HepG2 (cell line): Measurements from ENCODE around the gene STARD13. TPM values are rescaled to one million over a fixed set of nuclear protein-coding genes. Genes with fewer than 3 reads are reported as not detected.

ENCODE experiments used
- ATF7 ChIP-seq, 2 experiments: fragments of 450-650 bp in 1 of 2; sonication (generic) in 1 of 2; formaldehyde crosslinking in 1 of 2; IDR thresholded peaks; 2 replicates each; pipeline versions ENCODE4 v1.4.0 to v1.6.1; 2016 to 2020; ENCODE audit warnings: antibody characterized with exemption in 1 of 2, mild to moderate bottlenecking in 1 of 2, missing genetic modification reagents in 1 of 2
- CEBPB ChIP-seq: IDR thresholded peaks from 2 replicates; pipeline ENCODE4 v1.6.1; 2011; ENCODE audit warnings: low read depth, low read length, improper control_type of control experiment, borderline replicate concordance
- EHMT2 ChIP-seq: fragments of 200-600 bp; sonication (generic); IDR thresholded peaks from 2 replicates; pipeline ENCODE4 v1.7.0; 2017; ENCODE audit warnings: antibody characterized with exemption, low read depth, low read length, borderline replicate concordance
- GATAD1 ChIP-seq: IDR thresholded peaks from 2 replicates; pipeline ENCODE4 v1.6.1; 2016; ENCODE audit warnings: missing genetic modification reagents, missing compliant biosample characterization
- GLI4 ChIP-seq: sonication (generic); formaldehyde crosslinking; IDR thresholded peaks from 2 replicates; pipeline ENCODE4 v1.5.1; 2020; ENCODE audit warnings: missing genetic modification reagents, mild to moderate bottlenecking, moderate library complexity, borderline replicate concordance
- HDAC2 ChIP-seq: sonication (generic); formaldehyde crosslinking; IDR thresholded peaks from 2 replicates; pipeline ENCODE4 v1.4.0; 2020; ENCODE audit warnings: missing genetic modification reagents
- HOXD1 ChIP-seq: sonication (generic); formaldehyde crosslinking; IDR thresholded peaks from 2 replicates; pipeline ENCODE4 v1.5.0; 2020; ENCODE audit warnings: missing genetic modification reagents
- REXO4 ChIP-seq: sonication (generic); formaldehyde crosslinking; IDR thresholded peaks from 2 replicates; pipeline ENCODE4 v1.8.0; 2022; ENCODE audit warnings: missing genetic modification reagents, mild to moderate bottlenecking, borderline replicate concordance
- SALL1 ChIP-seq: sonication (generic); formaldehyde crosslinking; IDR thresholded peaks from 2 replicates; pipeline ENCODE4 v1.8.0; 2022; ENCODE audit warnings: mild to moderate bottlenecking, missing genetic modification reagents
- SOX6 ChIP-seq, 2 experiments: fragments of 450-650 bp in 1 of 2; sonication (generic) in 1 of 2; formaldehyde crosslinking in 1 of 2; IDR thresholded peaks; 2 replicates each; pipeline versions ENCODE4 v1.4.0 to v1.6.1; 2017 to 2020; ENCODE audit warnings: antibody characterized with exemption in 1 of 2, mild to moderate bottlenecking in 1 of 2, missing genetic modification reagents in 1 of 2
- ZNF780A ChIP-seq: sonication (generic); formaldehyde crosslinking; IDR thresholded peaks from 2 replicates; pipeline ENCODE4 v1.8.0; 2022; ENCODE audit warnings: mild to moderate bottlenecking, missing genetic modification reagents, moderate library complexity
- polyA plus RNA-seq, 8 experiments: library from polyadenylated mRNA; depleted of rRNA in 3 of 8; stranded (reverse) in 7 of 8; unstranded in 1 of 8; fragments of >200 nt; fragmentation: Illumina TruSeq in 4 of 8; extraction: Trizol in 4 of 8; gene quantifications; 2 replicates each; pipeline versions ENCODE4 v1.2.1 to v1.2.3, GENCODE V29; 2011 to 2016; ENCODE audit warnings: low read depth in 4 of 8, missing spikeins in 1 of 8, mixed read lengths in 1 of 8; ENCODE audit not compliant: insufficient read depth in 1 of 8
- total RNA-seq, 5 experiments: library from RNA; depleted of rRNA; stranded (reverse); fragments of >200 nt; fragmentation: Illumina TruSeq; extraction: Trizol; gene quantifications; 2 replicates each; pipeline ENCODE4 v1.2.3, GENCODE V29; 2016; ENCODE audit warnings: low read depth in 1 of 5
- TF ChIP-seq, protein P1 (sequence below): sonication (generic); formaldehyde crosslinking; IDR thresholded peaks from 2 replicates; pipeline ENCODE4 v1.4.0; 2020; ENCODE audit warnings: missing genetic modification reagents, borderline replicate concordance
- TF ChIP-seq, protein P2 (sequence below): sonication (generic); formaldehyde crosslinking; IDR thresholded peaks from 2 replicates; pipeline ENCODE4 v1.8.0; 2022; ENCODE audit warnings: mild to moderate bottlenecking, missing genetic modification reagents, moderate library complexity
- TF ChIP-seq, protein P3 (sequence below): IDR thresholded peaks from 2 replicates; pipeline ENCODE4 v1.6.1; 2016; ENCODE audit warnings: mild to moderate bottlenecking, missing biosample characterization, missing genetic modification reagents
- TF ChIP-seq, protein P4 (sequence below), 2 experiments: sonication (generic) in 1 of 2; formaldehyde crosslinking in 1 of 2; IDR thresholded peaks; 2 replicates each; pipeline versions ENCODE4 v1.5.1 to v1.6.1; 2011 to 2020; ENCODE audit warnings: borderline replicate concordance in 1 of 2, low read depth in 1 of 2, low read length in 1 of 2, mild to moderate bottlenecking in 1 of 2, missing genetic modification reagents in 1 of 2, moderate library complexity in 1 of 2
- TF ChIP-seq, protein P5 (sequence below): sonication (generic); formaldehyde crosslinking; IDR thresholded peaks from 2 replicates; pipeline ENCODE4 v1.5.1; 2020; ENCODE audit warnings: mild to moderate bottlenecking, moderate library complexity, missing genetic modification reagents
- TF ChIP-seq, protein P6 (sequence below): sonication (generic); formaldehyde crosslinking; IDR thresholded peaks from 2 replicates; pipeline ENCODE4 v1.5.0; 2020; ENCODE audit warnings: missing genetic modification reagents

The STARD13 gene
- total and polyA plus RNA-seq, 2 of the 13 experiments (the other 11 are each of a cell fraction or from before 2014, with no cell fraction given), result 12.8 to 14.3 TPM

DNA sequence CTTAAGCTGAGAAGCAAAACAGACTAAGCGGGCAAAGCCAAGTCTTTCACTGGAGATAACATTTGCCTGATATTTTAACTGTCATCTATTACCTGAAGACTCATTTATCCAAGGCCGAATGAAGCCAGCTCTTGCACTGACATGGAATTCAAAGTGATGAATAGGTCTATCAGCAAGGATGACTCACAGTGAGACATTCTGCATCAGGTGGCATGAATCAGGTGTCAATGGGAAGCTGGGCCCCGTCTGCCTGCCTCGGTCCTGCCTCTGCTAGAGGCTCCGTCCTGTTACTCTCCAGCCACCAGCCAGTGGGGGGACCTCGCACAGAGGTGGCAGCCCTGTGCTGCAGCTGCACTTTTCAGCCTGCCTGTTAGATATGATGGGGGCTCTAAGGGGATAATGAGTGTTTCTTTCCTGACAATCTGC lies 23.5 kb downstream of the STARD13 start (continued):
- TF ChIP-seq, protein P1, sequence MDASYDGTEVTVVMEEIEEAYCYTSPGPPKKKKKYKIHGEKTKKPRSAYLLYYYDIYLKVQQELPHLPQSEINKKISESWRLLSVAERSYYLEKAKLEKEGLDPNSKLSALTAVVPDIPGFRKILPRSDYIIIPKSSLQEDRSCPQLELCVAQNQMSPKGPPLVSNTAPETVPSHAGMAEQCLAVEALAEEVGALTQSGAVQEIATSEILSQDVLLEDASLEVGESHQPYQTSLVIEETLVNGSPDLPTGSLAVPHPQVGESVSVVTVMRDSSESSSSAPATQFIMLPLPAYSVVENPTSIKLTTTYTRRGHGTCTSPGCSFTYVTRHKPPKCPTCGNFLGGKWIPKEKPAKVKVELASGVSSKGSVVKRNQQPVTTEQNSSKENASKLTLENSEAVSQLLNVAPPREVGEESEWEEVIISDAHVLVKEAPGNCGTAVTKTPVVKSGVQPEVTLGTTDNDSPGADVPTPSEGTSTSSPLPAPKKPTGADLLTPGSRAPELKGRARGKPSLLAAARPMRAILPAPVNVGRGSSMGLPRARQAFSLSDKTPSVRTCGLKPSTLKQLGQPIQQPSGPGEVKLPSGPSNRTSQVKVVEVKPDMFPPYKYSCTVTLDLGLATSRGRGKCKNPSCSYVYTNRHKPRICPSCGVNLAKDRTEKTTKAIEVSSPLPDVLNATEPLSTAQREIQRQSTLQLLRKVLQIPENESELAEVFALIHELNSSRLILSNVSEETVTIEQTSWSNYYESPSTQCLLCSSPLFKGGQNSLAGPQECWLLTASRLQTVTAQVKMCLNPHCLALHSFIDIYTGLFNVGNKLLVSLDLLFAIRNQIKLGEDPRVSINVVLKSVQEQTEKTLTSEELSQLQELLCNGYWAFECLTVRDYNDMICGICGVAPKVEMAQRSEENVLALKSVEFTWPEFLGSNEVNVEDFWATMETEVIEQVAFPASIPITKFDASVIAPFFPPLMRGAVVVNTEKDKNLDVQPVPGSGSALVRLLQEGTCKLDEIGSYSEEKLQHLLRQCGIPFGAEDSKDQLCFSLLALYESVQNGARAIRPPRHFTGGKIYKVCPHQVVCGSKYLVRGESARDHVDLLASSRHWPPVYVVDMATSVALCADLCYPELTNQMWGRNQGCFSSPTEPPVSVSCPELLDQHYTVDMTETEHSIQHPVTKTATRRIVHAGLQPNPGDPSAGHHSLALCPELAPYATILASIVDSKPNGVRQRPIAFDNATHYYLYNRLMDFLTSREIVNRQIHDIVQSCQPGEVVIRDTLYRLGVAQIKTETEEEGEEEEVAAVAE (CRISPR knock-in tag), result no peak
- TF ChIP-seq, protein P2, sequence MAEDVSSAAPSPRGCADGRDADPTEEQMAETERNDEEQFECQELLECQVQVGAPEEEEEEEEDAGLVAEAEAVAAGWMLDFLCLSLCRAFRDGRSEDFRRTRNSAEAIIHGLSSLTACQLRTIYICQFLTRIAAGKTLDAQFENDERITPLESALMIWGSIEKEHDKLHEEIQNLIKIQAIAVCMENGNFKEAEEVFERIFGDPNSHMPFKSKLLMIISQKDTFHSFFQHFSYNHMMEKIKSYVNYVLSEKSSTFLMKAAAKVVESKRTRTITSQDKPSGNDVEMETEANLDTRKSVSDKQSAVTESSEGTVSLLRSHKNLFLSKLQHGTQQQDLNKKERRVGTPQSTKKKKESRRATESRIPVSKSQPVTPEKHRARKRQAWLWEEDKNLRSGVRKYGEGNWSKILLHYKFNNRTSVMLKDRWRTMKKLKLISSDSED (CRISPR knock-in tag), result no peak
- TF ChIP-seq SALL1 (CRISPR knock-in tag) (peak; percentile 69), GATAD1 (CRISPR knock-in tag) (no peak; the same call in 1 of the 2 replicates), HOXD1 (0 out of 2 replicates have a peak, but pooled peaks have one; percentile 44), REXO4 (no peak), ZNF780A (no peak), SOX6 (IDR thresholded peaks at IDR 0.05) (no peak), SOX6 (CRISPR knock-in tag; IDR thresholded peaks at IDR 0.05) (peak; percentile 57), ATF7 (IDR thresholded peaks at IDR 0.05) (no peak), ATF7 (CRISPR knock-in tag; IDR thresholded peaks at IDR 0.05) (no peak), EHMT2 (no peak), HDAC2 (peak; percentile 59; the same call in 1 of the 2 replicates), CEBPB (no peak), GLI4 (no peak)
- TF ChIP-seq, protein P3, sequence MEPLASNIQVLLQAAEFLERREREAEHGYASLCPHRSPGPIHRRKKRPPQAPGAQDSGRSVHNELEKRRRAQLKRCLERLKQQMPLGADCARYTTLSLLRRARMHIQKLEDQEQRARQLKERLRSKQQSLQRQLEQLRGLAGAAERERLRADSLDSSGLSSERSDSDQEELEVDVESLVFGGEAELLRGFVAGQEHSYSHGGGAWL (CRISPR knock-in tag), result peak; percentile 56; the same call in 1 of the 2 replicates
- TF ChIP-seq, protein P4, sequence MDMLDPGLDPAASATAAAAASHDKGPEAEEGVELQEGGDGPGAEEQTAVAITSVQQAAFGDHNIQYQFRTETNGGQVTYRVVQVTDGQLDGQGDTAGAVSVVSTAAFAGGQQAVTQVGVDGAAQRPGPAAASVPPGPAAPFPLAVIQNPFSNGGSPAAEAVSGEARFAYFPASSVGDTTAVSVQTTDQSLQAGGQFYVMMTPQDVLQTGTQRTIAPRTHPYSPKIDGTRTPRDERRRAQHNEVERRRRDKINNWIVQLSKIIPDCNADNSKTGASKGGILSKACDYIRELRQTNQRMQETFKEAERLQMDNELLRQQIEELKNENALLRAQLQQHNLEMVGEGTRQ (IDR thresholded peaks at IDR 0.05; ENCODE audit: low read depth, low read length), result 0 out of 2 replicates have a peak, but pooled peaks have one; percentile 29
- TF ChIP-seq, protein P4 (CRISPR knock-in tag; IDR thresholded peaks at IDR 0.05; ENCODE audit: borderline replicate concordance), result no peak
- TF ChIP-seq, protein P5, sequence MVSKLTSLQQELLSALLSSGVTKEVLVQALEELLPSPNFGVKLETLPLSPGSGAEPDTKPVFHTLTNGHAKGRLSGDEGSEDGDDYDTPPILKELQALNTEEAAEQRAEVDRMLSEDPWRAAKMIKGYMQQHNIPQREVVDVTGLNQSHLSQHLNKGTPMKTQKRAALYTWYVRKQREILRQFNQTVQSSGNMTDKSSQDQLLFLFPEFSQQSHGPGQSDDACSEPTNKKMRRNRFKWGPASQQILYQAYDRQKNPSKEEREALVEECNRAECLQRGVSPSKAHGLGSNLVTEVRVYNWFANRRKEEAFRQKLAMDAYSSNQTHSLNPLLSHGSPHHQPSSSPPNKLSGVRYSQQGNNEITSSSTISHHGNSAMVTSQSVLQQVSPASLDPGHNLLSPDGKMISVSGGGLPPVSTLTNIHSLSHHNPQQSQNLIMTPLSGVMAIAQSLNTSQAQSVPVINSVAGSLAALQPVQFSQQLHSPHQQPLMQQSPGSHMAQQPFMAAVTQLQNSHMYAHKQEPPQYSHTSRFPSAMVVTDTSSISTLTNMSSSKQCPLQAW, result 0 out of 2 replicates have a peak, but pooled peaks have one; percentile 39
- TF ChIP-seq, protein P6, sequence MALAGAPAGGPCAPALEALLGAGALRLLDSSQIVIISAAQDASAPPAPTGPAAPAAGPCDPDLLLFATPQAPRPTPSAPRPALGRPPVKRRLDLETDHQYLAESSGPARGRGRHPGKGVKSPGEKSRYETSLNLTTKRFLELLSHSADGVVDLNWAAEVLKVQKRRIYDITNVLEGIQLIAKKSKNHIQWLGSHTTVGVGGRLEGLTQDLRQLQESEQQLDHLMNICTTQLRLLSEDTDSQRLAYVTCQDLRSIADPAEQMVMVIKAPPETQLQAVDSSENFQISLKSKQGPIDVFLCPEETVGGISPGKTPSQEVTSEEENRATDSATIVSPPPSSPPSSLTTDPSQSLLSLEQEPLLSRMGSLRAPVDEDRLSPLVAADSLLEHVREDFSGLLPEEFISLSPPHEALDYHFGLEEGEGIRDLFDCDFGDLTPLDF (CRISPR knock-in tag), result no peak
